A549 (cell line): ENCODE data around the gene MEST.

Experiments used
- CBX2 ChIP-seq: fragments of 200-600 bp; sonication (generic); IDR thresholded peaks from 2 replicates; pipeline ENCODE4 v1.6.1; 2016; ENCODE audit warnings: low read depth, mild to moderate bottlenecking, borderline replicate concordance
- CHD2 ChIP-seq: fragments of 150-350 bp; IDR thresholded peaks from 2 replicates; pipeline ENCODE4 v1.6.1; 2014; ENCODE audit warnings: low read length; ENCODE audit not compliant: partially characterized antibody
- CHD4 ChIP-seq: fragments of 200-600 bp; sonication (generic); IDR thresholded peaks from 2 replicates; pipeline ENCODE4 v1.6.1; 2016; ENCODE audit warnings: antibody characterized with exemption, mild to moderate bottlenecking, borderline replicate concordance
- CTCF ChIP-seq: fragments of >200 bp; sonication (Bioruptor Twin); formaldehyde crosslinking; IDR thresholded peaks from 3 replicates; pipeline ENCODE4 v1.5.1; 2016
- JUNB ChIP-seq: fragments of >200 bp; sonication (Bioruptor Twin); formaldehyde crosslinking; IDR thresholded peaks from 2 replicates; pipeline ENCODE4 v1.6.1; 2016
- MAFK ChIP-seq: fragments of 450-650 bp; IDR thresholded peaks from 2 replicates; pipeline ENCODE4 v1.6.1; 2014; ENCODE audit not compliant: partially characterized antibody
- MAX ChIP-seq: IDR thresholded peaks from 2 replicates; pipeline ENCODE4 v1.6.1; 2012
- POLR2A ChIP-seq: IDR thresholded peaks from 2 replicates; pipeline ENCODE4 v1.6.1; 2012; ENCODE audit warnings: mild to moderate bottlenecking, low read length
- RAD21 ChIP-seq, 2 experiments: fragments of >200 bp in 1 of 2; sonication (Bioruptor Twin) in 1 of 2; formaldehyde crosslinking in 1 of 2; IDR thresholded peaks in 1 of 2; conservative IDR thresholded peaks in 1 of 2; 2 replicates in 1 of 2; 3 replicates in 1 of 2; pipeline ENCODE4 v1.6.1; 2012 to 2018; ENCODE audit warnings: inconsistent platforms in 1 of 2
- REST ChIP-seq: fragments of 200-600 bp; sonication (generic); IDR thresholded peaks from 2 replicates; pipeline ENCODE4 v1.6.1; 2016; ENCODE audit warnings: antibody characterized with exemption, mild to moderate bottlenecking, moderate library complexity
- TP53 ChIP-seq: fragments of 250-450 bp; sonication (Bioruptor Pico); IDR thresholded peaks from 2 replicates; pipeline ENCODE4 v1.5.0; 2021; ENCODE audit warnings: mild to moderate bottlenecking, moderate library complexity
- ZFP36 ChIP-seq: fragments of 450-650 bp; IDR thresholded peaks from 2 replicates; pipeline ENCODE4 v1.6.1; 2014; ENCODE audit warnings: borderline replicate concordance; ENCODE audit not compliant: partially characterized antibody

GRCh38 chr7:130493275-130493873, 1.5 kb downstream of the MEST start:
- TF ChIP-seq CTCF (no peak), CHD4 (no peak), JUNB (no peak), REST (no peak), MAFK (no peak), RAD21 (conservative IDR thresholded peaks at IDR 0.05 in 1 of 2, IDR thresholded peaks at IDR 0.05 in 1 of 2) (no peak), MAX (no peak), CBX2 (no peak), TP53 (no peak), ZFP36 (no peak), CHD2 (no peak), POLR2A (no peak)
